Activated T-cell treated with anti-CD3 and anti-CD28 coated beads, Interleukin-2, amount 50 U/mL, for 1 hour (primary cell): Measurements from ENCODE around the gene GFOD1.

Experiments
- DNase-seq: peaks from one replicate; pipeline ENCODE4 v3.0.0-alpha.2; 2020

GFOD1 gene

DNA sequence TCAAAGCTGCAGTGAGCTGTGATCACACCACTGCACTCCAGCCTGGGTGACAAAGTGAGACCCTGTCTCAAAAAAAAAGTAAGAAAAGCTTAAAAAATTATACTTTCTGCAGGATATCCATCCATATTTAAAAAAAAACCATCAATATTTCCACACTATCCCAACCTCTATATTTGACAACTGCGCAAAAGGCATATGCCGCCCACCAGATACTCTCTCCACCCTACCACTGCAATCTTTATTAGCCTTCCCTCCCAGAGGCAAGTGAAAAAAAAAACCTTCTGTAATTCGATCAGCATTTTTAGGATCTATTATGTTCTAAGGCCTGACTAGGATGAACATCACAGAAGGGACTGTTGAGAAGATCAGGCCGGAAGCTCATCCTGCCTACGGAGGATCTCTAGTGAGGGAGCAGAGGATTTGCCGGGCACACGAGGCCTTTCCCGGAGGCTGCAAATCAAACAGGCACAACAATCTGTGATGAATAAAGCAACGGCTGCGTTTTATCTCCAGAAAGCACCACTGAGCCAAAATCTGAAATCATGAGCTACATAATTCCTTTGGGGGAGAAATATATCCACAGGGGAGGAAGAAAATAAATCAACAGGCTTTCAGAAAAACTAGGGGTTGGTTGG, 65.9 kb downstream of the GFOD1 start:
- DNase-seq = no peak

GRCh38 chr6:13420269-13420668, 67.1 kb downstream of the GFOD1 start:
- no peak for DNase-seq

GRCh38 chr6:13419422-13420195, 67.8 kb downstream of the GFOD1 start:
- no peak for DNase-seq

DNA sequence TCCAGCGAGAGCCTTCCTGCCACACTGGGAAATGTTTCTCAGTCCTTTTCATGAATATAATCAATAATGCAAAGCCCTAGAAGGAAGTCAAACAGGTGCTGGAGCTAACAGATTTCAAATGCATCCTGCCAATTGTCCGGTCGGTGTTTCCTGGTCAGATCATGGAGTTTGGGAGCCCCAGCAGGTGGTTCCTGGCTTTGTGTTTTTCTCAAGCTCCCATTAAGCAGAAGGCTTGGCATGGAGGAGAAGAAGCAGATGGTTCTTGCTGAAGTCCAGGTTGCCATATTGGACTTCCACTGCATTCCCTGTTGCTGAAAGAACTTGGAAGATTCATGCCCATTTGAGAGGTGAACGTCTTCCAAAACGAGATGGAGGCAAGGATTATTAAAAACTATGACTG, 68.6 kb downstream of the GFOD1 start:
- DNase-seq = no peak

DNA sequence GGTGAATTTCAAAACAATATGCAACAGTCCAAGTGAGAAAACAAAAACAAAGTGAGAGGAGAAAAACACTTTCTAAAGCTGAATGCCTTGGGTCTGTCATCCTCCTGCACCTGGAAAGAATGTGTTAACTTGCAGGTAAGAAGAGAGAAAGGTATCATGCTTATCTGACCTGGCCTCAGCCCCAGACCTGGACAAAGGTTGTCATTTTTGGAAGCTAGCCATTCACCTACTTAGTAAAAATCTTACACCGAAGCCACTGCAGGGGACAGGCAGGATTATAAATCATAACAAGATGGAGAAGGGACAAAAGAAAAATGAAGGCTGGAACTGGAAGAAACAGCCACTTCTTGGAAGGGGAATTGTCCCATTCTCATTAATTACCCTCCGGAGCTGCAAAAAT, 69.4 kb downstream of the GFOD1 start:
- no peak for DNase-seq

DNA sequence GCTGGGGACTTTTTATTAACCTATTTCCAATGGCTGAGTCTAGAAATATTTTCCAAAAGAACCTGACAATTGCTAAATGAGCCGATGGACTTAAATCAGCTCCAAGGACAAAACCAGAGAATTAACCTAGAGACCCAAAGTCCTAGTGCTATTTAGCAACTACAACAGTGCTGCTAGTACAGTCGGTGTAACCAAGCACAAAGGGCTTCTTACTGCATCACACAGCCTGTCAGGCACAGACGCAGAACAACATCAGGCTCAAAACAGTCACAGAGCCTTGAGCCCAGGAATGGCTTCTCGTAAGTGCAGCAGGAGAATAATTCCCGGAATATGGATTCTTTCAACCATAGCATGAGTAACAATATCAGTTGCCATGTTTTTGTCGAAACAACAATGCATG, 70.0 kb downstream of the GFOD1 start:
- DNase-seq = no peak

DNA sequence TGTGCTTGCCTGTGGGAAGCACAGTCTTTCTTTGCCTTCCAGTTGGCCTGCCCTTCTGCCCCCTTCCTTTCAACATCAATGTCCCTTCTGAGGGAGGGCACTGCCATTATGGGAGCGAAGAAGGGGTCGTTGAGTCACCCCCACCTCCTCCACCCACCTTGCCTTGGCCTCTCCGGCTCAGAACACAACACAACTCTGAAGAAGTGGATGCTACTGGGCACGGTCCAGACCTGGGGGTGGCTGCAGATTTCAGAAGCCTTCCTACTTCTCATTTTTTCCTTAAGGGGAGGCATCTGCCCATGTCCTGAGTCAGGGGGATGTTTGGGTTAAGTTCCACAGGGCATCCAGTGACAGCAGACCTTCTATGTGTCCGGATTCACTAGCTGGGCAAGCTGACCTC, 72.1 kb downstream of the GFOD1 start:
- DNase-seq = no peak

- no peak for DNase-seq
These were observed 73.4 kb downstream of the GFOD1 start for GRCh38 chr6:13413900-13414555.

GRCh38 chr6:13413466-13413862, 73.9 kb downstream of the GFOD1 start:
- DNase-seq = no peak

DNA sequence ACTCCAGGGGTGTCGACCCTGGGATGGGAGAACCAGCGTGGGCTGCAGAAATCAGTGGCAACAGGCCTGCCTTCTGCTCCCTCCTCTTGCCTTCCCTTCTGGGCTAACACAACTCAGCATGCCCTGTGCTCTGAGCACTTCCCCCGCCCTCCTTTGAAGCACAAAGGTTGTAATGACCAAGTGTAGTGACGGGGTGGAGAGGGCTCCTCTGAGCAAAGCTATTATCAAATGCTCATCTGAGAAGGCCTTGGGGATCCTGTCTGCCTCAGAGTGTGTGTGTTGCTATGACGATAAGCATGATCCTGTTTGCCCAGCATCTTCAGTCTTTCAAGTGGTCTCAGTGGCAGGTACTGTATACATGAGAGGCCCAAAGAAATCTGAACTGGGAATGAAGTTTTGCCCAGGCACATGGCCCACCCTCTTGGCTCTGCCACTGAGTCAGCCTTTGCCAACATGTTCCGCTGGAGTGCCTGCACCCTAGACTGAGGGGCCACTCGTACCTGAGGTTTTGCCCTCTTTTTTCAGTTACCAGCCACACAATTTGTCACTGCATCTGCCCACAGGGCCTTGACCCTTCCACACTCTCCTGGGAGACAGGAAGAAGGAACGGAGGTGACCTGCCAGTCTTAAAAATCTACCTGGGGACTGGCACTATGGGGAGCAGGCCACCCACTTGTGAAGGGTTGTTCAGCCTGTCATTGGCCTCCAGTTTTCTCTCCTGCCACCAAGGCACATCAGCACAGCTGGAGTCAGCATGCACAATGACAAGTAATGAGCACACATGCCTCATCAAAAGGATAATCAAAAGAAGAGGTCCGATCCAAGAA, 74.5 kb downstream of the GFOD1 start:
- DNase-seq = no peak

DNA sequence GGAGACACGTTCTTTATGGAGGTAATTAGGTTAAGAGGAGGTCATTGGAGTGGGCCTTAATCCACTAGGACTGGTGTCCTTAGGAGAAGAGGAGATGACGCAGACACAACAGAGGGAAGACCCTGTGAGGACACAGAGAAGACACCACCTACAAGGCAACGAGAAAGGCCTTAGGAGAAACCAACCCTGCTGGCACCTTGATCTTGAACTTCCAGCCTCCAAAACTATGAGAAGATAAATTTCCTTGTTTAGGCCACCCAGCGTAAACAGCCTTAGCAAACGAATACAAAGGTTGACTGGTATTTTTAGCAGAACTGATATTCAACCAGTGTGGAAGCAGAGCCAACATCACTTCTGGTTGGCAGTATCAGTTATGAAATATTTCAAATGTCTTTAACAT, 75.2 kb downstream of the GFOD1 start:
- no peak for DNase-seq

DNA sequence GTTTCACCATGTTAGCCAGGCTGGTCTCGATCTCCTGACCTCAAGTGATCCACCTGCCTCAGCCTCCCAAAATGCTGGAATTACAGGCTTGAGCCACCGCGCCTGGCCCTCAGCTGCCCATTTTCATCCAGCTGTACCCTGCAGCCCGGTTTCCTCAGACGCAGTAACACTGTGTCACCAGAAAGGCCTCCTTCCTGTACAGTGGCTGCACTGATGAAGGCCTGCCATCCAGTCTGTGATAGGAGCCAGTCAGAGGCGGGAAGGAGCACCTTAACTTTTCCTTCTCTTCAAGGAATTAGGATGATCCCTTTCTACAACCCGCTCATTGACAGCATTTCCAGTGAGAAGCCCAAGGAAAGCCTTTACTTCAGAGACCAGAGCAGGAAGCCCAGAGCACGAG, 75.9 kb downstream of the GFOD1 start:
- no peak for DNase-seq

- no peak for DNase-seq
These were observed 77.4 kb downstream of the GFOD1 start for GRCh38 chr6:13409991-13410390.

GRCh38 chr6:13407709-13408695, 79.4 kb downstream of the GFOD1 start:
- no peak for DNase-seq

DNA sequence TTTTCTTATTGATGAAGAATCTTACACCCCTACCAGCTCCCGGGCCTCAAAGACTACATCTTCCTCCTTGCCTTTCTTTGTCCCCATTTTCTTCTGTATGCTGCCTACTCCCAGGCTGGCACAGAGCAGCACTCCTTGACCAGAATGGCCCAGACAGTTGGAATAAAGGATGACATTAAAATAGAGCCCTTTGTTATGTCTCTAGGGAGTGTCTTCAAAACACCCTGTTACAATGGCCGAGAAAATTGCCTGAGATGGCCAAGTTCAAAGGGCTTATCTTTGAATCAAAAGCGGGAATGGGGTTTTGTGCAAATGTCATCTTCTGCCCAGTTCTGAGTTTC, 80.1 kb downstream of the GFOD1 start:
- DNase-seq = no peak

DNA sequence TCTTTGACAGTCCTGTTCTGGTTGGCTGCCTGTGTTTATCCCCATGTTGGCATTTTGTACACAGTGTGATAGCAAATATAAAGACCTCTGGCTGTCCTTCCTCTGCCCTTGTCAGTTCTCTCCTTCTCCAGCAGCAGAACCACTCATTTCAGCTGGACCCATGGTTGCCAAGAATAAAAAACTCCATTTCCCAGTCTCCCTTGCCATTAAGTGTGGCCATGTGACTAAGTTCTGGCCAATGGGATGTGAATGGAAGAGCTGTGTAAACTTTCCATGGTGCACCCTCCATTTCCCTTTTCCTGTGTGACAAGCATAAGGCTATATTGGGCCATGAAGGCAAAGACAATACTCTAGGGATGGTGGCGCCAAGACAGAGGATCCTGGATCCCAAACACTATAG, 80.6 kb downstream of the GFOD1 start:
- DNase-seq = no peak

- no peak for DNase-seq
These were observed 81.4 kb downstream of the GFOD1 start for GRCh38 chr6:13405961-13406477.

GRCh38 chr6:13404892-13405254, 82.5 kb downstream of the GFOD1 start:
- no peak for DNase-seq

DNA sequence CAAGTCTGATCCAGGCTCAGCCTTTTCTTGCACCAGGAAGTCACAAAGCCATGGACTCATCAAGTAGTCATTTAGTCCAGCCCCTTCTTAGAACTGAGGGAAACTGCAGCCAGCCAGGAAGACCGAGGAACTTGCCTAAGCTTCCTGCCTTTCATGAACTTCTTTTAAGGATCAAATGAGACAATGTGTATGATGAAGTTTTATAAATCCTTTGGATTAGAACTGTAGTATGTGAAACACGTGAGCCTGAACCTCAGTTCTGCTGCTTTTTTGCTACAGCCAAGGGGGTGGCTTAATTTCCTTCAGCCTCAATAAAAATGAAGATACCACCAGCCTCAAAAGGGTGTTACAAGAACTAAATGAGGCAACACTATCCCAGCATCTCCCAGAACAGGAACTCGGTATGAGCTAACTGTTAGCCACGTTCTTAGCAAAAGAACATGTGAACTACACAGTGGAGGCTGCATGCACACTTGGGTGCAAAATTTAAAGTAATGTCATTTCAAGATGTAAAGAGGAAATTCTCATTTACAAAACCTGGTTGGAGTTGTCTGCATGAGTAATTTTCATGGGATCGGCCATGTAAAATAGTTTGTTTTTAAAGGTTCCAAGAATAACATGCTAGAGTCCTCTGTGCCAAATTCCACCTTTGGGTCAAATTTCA, 83.0 kb downstream of the GFOD1 start:
- no peak for DNase-seq

GRCh38 chr6:13402711-13403110, 84.7 kb downstream of the GFOD1 start:
- DNase-seq = no peak

DNA sequence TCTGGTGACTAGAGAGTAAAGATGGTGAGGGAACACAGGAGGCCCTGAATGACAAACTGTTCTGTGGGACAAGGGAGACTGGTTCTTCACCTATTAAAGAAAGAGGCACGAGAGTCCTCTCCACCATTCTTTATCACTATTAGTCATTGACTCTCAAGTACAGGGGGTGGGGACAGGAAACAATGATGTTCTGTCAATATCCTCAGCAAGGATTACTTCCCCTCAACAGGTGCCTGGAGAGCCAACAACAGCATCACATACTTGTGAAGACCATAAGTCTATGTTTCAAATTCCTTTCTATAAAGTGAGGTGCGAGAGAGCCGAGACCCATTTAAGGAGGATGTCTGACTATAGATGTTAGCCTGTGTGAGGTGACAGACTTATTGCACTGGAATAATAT, 86.6 kb downstream of the GFOD1 start:
- no peak for DNase-seq
